GM23338 (cell line): Measurements from ENCODE around the gene XRCC5. TPM values are rescaled to one million over a fixed set of nuclear protein-coding genes. Genes with fewer than 3 reads are reported as not detected.
A peak's percentile ranks its signal among the peaks of the same experiment; 100 is the strongest.

Experiments used
- ATAC-seq: fragments of 200-7000 bp; cut with Tn5 transposase; 3 replicates; pipeline ENCODE4 v1.9.1; 2020
- DNase-seq: peaks from one replicate; pipeline ENCODE4 v3.0.0-alpha.2; 2015; ENCODE audit warnings: low spot score
- H2AFZ ChIP-seq: fragments of 200-600 bp; sonication (generic); 2 replicates; pipeline ENCODE4 v1.8.0; 2016; ENCODE audit warnings: antibody characterized with exemption, mild to moderate bottlenecking, moderate library complexity
- H3F3A ChIP-seq: fragments of 200-600 bp; sonication (generic); replicated peaks from 2 replicates; pipeline ENCODE4 v1.8.0; 2017; ENCODE audit warnings: antibody characterized with exemption, mixed run types, low read depth
- H3K27ac ChIP-seq: fragments of 200-600 bp; sonication (generic); 2 replicates; pipeline ENCODE4 v1.6.1; 2016; ENCODE audit warnings: low read depth
- H3K27me3 ChIP-seq: fragments of 200-600 bp; sonication (generic); 2 replicates; pipeline ENCODE4 v1.8.0; 2016; ENCODE audit warnings: mild to moderate bottlenecking, mixed run types, moderate library complexity; ENCODE audit not compliant: insufficient read depth
- H3K36me3 ChIP-seq: fragments of 200-600 bp; sonication (generic); 2 replicates; pipeline ENCODE4 v1.8.0; 2016; ENCODE audit warnings: mild to moderate bottlenecking; ENCODE audit not compliant: insufficient read depth
- H3K4me1 ChIP-seq: fragments of 200-600 bp; sonication (generic); 2 replicates; pipeline ENCODE4 v1.8.0; 2016; ENCODE audit warnings: mild to moderate bottlenecking, moderate library complexity; ENCODE audit not compliant: insufficient read depth
- H3K4me2 ChIP-seq: fragments of 200-600 bp; sonication (generic); 2 replicates; pipeline ENCODE4 v1.7.1; 2017; ENCODE audit warnings: mixed run types
- H3K4me3 ChIP-seq: fragments of 200-600 bp; sonication (generic); 2 replicates; pipeline ENCODE4 v1.6.1; 2016; ENCODE audit warnings: mixed run types
- H3K79me2 ChIP-seq: fragments of 200-600 bp; sonication (generic); replicated peaks from 2 replicates; pipeline ENCODE4 v1.8.0; 2017; ENCODE audit warnings: mild to moderate bottlenecking; ENCODE audit not compliant: insufficient read depth
- H3K9me2 ChIP-seq: fragments of 200-600 bp; sonication (generic); 2 replicates; pipeline ENCODE4 v1.8.0; 2017; ENCODE audit not compliant: insufficient read depth
- H4K20me1 ChIP-seq: fragments of 200-600 bp; sonication (generic); replicated peaks from 2 replicates; pipeline ENCODE4 v1.8.0; 2017; ENCODE audit warnings: mild to moderate bottlenecking; ENCODE audit not compliant: insufficient read depth
- H3K27ac Mint-ChIP-seq: 2 replicates; pipeline ENCODE4 v1.8.0; 2020; ENCODE audit warnings: inconsistent platforms, mild to moderate bottlenecking, moderate library complexity, mixed read lengths
- H3K27me3 Mint-ChIP-seq: 3 replicates; pipeline ENCODE4 v1.8.0; 2022; ENCODE audit warnings: low read depth, mild to moderate bottlenecking, moderate library complexity, mixed read lengths, inconsistent platforms; ENCODE audit not compliant: insufficient read depth, poor library complexity
- H3K36me3 Mint-ChIP-seq: 3 replicates; pipeline ENCODE4 v1.8.0; 2021; ENCODE audit warnings: low read depth, mild to moderate bottlenecking, inconsistent platforms, moderate library complexity, mixed read lengths
- H3K4me1 Mint-ChIP-seq: 3 replicates; pipeline ENCODE4 v1.8.0; 2020; ENCODE audit warnings: mild to moderate bottlenecking, inconsistent platforms, mixed read lengths
- H3K4me3 Mint-ChIP-seq: 3 replicates; pipeline ENCODE4 v1.8.0; 2021; ENCODE audit warnings: moderate library complexity, mild to moderate bottlenecking, inconsistent platforms, mixed read lengths
- H3K9me3 Mint-ChIP-seq: 3 replicates; pipeline ENCODE4 v1.8.0; 2020; ENCODE audit warnings: moderate library complexity, mild to moderate bottlenecking, inconsistent platforms, mixed read lengths
- EZH2 ChIP-seq: fragments of 200-600 bp; sonication (generic); IDR thresholded peaks from one replicate; pipeline ENCODE4 v1.8.0; 2017; ENCODE audit warnings: antibody characterized with exemption, mild to moderate bottlenecking, low read depth; ENCODE audit not compliant: unreplicated experiment
- JUNB ChIP-seq: IDR thresholded peaks from one replicate; pipeline ENCODE4 v1.6.1; 2016; ENCODE audit warnings: antibody characterized with exemption; ENCODE audit not compliant: unreplicated experiment
- ZNF114 ChIP-seq: fragments of 250-450 bp; sonication (Bioruptor Pico); IDR thresholded peaks from 2 replicates; pipeline ENCODE4 v1.5.0; 2020; ENCODE audit warnings: mild to moderate bottlenecking, moderate library complexity
- ZNF331 ChIP-seq: fragments of 250-450 bp; sonication (Bioruptor Pico); IDR thresholded peaks from 2 replicates; pipeline ENCODE4 v1.5.0; 2020; ENCODE audit warnings: low read depth, mild to moderate bottlenecking, moderate library complexity
- polyA plus RNA-seq: library from polyadenylated mRNA; unstranded; fragments of >200 nt; fragmentation: Nextera tagmentation; extraction: Ambion mirVana; gene quantifications from 2 replicates; pipeline ENCODE4 v1.2.1, GENCODE V29; 2016
- total RNA-seq: library from RNA; depleted of rRNA; stranded (reverse); fragments of >200 nt; shearing (Covaris generic); gene quantifications from 2 replicates; pipeline ENCODE4 v1.2.3, GENCODE V29; 2014
- TF ChIP-seq, protein P1 (sequence below): IDR thresholded peaks from 2 replicates; pipeline ENCODE4 v1.6.1; 2016; ENCODE audit warnings: antibody characterized with exemption
- TF ChIP-seq, protein P2 (sequence below): fragments of 250-450 bp; sonication (Bioruptor Pico); IDR thresholded peaks from 2 replicates; pipeline ENCODE4 v1.5.0; 2020; ENCODE audit warnings: mild to moderate bottlenecking, moderate library complexity
- TF ChIP-seq, protein P3 (sequence below): IDR thresholded peaks from one replicate; pipeline ENCODE4 v1.6.1; 2018; ENCODE audit warnings: antibody characterized with exemption; ENCODE audit not compliant: unreplicated experiment

Gene XRCC5
- total and polyA plus RNA-seq, 2 experiments from 2014 or later: 499 to 524 TPM

DNA sequence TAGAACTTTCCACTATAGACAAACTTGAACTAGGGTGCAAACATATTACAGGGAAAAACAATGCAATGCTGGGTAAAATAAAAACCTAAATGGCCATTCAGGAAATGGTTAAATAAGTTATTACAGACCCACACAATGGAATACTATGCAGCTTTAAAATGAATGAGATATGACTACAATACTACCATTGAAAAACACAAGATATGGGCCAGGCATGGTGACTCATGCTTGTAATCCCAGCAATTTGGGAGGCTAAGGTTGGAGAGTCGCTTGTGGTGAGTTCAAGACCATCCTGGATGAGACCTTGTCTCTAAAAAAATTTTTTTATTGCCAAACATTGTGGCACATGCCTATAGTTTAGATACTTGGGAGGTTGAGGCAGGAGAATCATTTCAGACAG, 34.4 kb upstream of the XRCC5 start:
- H3K4me1 ChIP-seq: no peaks in the 10 kb centered on the region
- ATAC-seq: no peak
- H2AFZ ChIP-seq: no peak overlapping the region
- peaks cover 8% of the 10 kb centered on the region for H4K20me1 ChIP-seq
- no peaks in the 10 kb centered on the region; the same call in 1 of the 2 replicates for H3K79me2 ChIP-seq
- Mint-ChIP-seq H3K27me3 (no peaks in the 10 kb centered on the region), H3K36me3 (no peaks in the 10 kb centered on the region), H3K9me3 (no peaks in the 10 kb centered on the region; the same call in 2 of the 3 replicates), H3K4me1 (no peaks in the 10 kb centered on the region), H3K4me3 (no peak overlapping the region), H3K27ac (no peak overlapping the region)
- H3F3A ChIP-seq: no peaks in the 10 kb centered on the region
- H3K27ac ChIP-seq: no peak overlapping the region
- DNase-seq: no peak
- no peak overlapping the region for H3K4me3 ChIP-seq
- TF ChIP-seq, protein P1, sequence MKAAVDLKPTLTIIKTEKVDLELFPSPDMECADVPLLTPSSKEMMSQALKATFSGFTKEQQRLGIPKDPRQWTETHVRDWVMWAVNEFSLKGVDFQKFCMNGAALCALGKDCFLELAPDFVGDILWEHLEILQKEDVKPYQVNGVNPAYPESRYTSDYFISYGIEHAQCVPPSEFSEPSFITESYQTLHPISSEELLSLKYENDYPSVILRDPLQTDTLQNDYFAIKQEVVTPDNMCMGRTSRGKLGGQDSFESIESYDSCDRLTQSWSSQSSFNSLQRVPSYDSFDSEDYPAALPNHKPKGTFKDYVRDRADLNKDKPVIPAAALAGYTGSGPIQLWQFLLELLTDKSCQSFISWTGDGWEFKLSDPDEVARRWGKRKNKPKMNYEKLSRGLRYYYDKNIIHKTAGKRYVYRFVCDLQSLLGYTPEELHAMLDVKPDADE: no peak
- no peak overlapping the region for H3K4me2 ChIP-seq
- no peaks in the 10 kb centered on the region for H3K9me2 ChIP-seq
- H3K36me3 ChIP-seq: 0 out of 2 replicates have a peak, but pooled peaks cover 3% of the 10 kb centered on the region
- no peaks in the 10 kb centered on the region for H3K27me3 ChIP-seq

DNA sequence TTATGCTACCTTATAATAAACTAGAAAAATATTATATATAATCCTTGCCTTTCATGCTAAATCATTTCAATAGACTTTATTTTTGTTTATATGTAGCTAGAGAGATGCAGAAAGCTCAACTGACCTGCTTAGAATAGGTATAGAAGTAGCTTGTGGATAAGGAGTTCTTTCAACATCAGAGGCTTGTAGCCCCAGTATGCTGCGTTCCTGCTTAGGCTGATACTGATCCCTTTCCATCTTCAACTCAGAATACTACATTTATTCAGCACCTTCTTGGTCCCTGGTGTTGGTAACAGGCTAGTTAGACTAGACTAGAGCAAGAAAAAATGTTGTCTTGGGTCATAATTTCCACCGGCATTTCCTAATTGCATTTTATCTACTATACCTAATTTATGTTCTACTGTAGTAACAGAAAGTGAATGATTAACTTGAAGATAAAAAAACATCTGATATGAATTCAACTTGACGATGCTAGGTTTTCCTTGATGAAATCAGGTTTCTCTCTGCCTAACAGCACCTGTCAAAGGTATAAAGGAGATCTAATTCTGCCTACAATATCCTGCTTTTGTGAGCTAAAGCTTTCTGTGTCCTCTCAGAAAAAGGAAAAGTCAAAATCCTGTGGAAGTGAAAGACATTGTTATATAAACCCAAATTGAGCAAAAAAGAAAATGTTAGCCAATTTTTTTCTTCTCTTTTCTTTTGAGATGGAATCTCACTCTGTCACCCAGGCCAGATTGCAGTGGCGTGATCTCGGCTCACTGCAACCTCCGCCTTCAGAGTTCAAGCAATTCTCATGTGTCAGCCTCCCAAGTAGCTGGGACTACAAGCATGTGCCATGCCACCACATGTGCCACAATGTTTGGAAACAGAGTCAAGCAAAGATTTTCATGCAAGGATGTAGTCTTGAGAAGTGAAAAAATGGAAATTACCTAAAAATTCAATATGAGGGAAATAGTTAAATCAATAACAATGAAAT, 33.4 kb upstream of the XRCC5 start:
- Histone ChIP-seq H3K4me1 (0 out of 2 replicates have a peak, but pooled peaks cover 3% of the 10 kb centered on the region), H3K27me3 (no peaks in the 10 kb centered on the region), H3K27ac (peak overlapping the region; percentile 66), H3K79me2 (peaks cover 9% of the 10 kb centered on the region), H2AFZ (no peak overlapping the region), H3K9me2 (no peaks in the 10 kb centered on the region), H3K4me2 (no peak overlapping the region), H3K36me3 (0 out of 2 replicates have a peak, but pooled peaks cover 3% of the 10 kb centered on the region), H3F3A (no peaks in the 10 kb centered on the region), H3K4me3 (no peak overlapping the region), H4K20me1 (peaks cover 8% of the 10 kb centered on the region)
- H3K27ac Mint-ChIP-seq: no peak overlapping the region
- H3K9me3 Mint-ChIP-seq: no peaks in the 10 kb centered on the region; the same call in 2 of the 3 replicates
- DNase-seq: no peak
- no peaks in the 10 kb centered on the region for H3K27me3 Mint-ChIP-seq
- peaks cover 3% of the 10 kb centered on the region for H3K4me1 Mint-ChIP-seq
- H3K4me3 Mint-ChIP-seq: no peak overlapping the region
- ATAC-seq: no peak
- H3K36me3 Mint-ChIP-seq: no peaks in the 10 kb centered on the region
- TF ChIP-seq, protein P2, sequence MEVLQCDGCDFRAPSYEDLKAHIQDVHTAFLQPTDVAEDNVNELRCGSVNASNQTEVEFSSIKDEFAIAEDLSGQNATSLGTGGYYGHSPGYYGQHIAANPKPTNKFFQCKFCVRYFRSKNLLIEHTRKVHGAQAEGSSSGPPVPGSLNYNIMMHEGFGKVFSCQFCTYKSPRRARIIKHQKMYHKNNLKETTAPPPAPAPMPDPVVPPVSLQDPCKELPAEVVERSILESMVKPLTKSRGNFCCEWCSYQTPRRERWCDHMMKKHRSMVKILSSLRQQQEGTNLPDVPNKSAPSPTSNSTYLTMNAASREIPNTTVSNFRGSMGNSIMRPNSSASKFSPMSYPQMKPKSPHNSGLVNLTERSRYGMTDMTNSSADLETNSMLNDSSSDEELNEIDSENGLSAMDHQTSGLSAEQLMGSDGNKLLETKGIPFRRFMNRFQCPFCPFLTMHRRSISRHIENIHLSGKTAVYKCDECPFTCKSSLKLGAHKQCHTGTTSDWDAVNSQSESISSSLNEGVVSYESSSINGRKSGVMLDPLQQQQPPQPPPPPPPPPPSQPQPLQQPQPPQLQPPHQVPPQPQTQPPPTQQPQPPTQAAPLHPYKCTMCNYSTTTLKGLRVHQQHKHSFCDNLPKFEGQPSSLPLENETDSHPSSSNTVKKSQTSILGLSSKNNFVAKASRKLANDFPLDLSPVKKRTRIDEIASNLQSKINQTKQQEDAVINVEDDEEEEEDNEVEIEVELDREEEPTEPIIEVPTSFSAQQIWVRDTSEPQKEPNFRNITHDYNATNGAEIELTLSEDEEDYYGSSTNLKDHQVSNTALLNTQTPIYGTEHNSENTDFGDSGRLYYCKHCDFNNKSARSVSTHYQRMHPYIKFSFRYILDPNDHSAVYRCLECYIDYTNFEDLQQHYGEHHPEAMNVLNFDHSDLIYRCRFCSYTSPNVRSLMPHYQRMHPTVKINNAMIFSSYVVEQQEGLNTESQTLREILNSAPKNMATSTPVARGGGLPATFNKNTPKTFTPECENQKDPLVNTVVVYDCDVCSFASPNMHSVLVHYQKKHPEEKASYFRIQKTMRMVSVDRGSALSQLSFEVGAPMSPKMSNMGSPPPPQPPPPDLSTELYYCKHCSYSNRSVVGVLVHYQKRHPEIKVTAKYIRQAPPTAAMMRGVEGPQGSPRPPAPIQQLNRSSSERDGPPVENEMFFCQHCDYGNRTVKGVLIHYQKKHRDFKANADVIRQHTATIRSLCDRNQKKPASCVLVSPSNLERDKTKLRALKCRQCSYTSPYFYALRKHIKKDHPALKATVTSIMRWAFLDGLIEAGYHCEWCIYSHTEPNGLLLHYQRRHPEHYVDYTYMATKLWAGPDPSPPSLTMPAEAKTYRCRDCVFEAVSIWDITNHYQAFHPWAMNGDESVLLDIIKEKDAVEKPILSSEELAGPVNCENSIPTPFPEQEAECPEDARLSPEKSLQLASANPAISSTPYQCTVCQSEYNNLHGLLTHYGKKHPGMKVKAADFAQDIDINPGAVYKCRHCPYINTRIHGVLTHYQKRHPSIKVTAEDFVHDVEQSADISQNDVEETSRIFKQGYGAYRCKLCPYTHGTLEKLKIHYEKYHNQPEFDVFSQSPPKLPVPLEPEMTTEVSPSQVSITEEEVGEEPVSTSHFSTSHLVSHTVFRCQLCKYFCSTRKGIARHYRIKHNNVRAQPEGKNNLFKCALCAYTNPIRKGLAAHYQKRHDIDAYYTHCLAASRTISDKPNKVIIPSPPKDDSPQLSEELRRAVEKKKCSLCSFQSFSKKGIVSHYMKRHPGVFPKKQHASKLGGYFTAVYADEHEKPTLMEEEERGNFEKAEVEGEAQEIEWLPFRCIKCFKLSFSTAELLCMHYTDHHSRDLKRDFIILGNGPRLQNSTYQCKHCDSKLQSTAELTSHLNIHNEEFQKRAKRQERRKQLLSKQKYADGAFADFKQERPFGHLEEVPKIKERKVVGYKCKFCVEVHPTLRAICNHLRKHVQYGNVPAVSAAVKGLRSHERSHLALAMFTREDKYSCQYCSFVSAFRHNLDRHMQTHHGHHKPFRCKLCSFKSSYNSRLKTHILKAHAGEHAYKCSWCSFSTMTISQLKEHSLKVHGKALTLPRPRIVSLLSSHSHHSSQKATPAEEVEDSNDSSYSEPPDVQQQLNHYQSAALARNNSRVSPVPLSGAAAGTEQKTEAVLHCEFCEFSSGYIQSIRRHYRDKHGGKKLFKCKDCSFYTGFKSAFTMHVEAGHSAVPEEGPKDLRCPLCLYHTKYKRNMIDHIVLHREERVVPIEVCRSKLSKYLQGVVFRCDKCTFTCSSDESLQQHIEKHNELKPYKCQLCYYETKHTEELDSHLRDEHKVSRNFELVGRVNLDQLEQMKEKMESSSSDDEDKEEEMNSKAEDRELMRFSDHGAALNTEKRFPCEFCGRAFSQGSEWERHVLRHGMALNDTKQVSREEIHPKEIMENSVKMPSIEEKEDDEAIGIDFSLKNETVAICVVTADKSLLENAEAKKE (CRISPR knock-in tag): no peak
- TF ChIP-seq ZNF114 (CRISPR knock-in tag) (no peak), EZH2 (no peak), JUNB (no peak), ZNF331 (no peak)
- TF ChIP-seq, protein P3, sequence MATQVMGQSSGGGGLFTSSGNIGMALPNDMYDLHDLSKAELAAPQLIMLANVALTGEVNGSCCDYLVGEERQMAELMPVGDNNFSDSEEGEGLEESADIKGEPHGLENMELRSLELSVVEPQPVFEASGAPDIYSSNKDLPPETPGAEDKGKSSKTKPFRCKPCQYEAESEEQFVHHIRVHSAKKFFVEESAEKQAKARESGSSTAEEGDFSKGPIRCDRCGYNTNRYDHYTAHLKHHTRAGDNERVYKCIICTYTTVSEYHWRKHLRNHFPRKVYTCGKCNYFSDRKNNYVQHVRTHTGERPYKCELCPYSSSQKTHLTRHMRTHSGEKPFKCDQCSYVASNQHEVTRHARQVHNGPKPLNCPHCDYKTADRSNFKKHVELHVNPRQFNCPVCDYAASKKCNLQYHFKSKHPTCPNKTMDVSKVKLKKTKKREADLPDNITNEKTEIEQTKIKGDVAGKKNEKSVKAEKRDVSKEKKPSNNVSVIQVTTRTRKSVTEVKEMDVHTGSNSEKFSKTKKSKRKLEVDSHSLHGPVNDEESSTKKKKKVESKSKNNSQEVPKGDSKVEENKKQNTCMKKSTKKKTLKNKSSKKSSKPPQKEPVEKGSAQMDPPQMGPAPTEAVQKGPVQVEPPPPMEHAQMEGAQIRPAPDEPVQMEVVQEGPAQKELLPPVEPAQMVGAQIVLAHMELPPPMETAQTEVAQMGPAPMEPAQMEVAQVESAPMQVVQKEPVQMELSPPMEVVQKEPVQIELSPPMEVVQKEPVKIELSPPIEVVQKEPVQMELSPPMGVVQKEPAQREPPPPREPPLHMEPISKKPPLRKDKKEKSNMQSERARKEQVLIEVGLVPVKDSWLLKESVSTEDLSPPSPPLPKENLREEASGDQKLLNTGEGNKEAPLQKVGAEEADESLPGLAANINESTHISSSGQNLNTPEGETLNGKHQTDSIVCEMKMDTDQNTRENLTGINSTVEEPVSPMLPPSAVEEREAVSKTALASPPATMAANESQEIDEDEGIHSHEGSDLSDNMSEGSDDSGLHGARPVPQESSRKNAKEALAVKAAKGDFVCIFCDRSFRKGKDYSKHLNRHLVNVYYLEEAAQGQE: no peak
- TF ChIP-seq, protein P1: no peak
